ENCODE measurements around the gene NKX2-8.
"Not testable (repeated sequence)": the region's sequence is repeated elsewhere in the genome, so short reads cannot be mapped to it uniquely, and the experiment has no call there.

Gene NKX2-8

GRCh38 chr14:36580141-36580855 is 2.1 kb downstream of the NKX2-8 start:
- DNase-seq (ENCODE audit: low read depth): no peak

- no peak for DNase-seq (ENCODE audit: low read depth)
Observed at GRCh38 chr14:36579573-36580140, 2.8 kb downstream of the NKX2-8 start.

GRCh38 chr14:36579001-36579555 is 3.3 kb downstream of the NKX2-8 start:
- no peak for DNase-seq (ENCODE audit: low read depth)

GRCh38 chr14:36570065-36570464 is 12.3 kb downstream of the NKX2-8 start:
- DNase-seq (ENCODE audit: low read depth): no peak

- DNase-seq (ENCODE audit: low read depth): no peak
Observed at GRCh38 chr14:36556811-36557433, 25.5 kb downstream of the NKX2-8 start.

GRCh38 chr14:36555998-36556743 is 26.2 kb downstream of the NKX2-8 start:
- no peak for DNase-seq (ENCODE audit: low read depth)

- DNase-seq (ENCODE audit: low read depth): no peak
Observed at GRCh38 chr14:36553656-36554260, 28.7 kb downstream of the NKX2-8 start.

- DNase-seq (ENCODE audit: low read depth): no peak
Observed at GRCh38 chr14:36550899-36551298, 31.5 kb downstream of the NKX2-8 start.

GRCh38 chr14:36544280-36544679 is 38.1 kb downstream of the NKX2-8 start:
- not testable (repeated sequence) for DNase-seq (ENCODE audit: low read depth)

- DNase-seq (ENCODE audit: low read depth): no peak
Observed at GRCh38 chr14:36538051-36538450, 44.4 kb downstream of the NKX2-8 start.

All from HS-27A (cell line).